Measurements from ENCODE around the gene ARV1. TPM values are rescaled to one million over a fixed set of nuclear protein-coding genes. Genes with fewer than 3 reads are reported as not detected.

The ARV1 gene
- total and polyA plus RNA-seq, 4 donors, result 13.8 to 60.3 (median 17.2) TPM

DNA sequence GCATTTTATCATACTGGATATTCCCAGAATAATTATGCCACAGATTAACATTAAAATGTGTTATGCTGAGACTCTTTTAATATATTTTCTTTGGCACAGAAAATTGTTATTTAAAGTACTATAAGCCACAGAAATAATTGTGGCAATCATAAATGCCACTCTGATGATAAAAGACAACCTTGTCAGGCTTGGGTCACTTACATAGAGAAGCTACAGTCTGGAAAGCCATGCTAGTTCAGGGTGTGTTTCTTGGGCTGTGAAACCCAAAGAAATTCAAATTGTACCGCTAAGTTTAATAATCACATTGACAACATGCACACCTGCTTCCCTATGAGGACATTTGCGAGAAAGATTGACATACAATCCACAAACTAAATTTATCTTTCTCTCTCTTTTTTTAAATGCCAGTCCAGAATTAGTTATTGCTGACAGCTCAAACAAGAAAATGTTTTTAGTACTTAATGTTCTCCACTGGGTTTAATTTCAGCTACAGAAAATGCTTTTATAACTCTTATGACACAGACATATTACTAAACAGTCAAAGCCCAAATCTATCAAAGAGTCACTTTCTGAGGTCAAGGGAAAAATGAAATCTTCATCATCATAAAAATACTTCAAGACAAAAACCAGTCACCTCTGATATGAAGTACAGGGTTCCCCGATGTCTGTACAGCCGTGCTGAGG lies 38.9 kb upstream of the ARV1 start:
- H3K9me3 ChIP-seq (ENCODE audit: control insufficient read depth in 4 of 4, insufficient read depth in 3 of 4, low read length in 3 of 4), result no peaks in the 10 kb centered on the region
- H3K9ac ChIP-seq (ENCODE audit: insufficient read depth in 1 of 2, low read length in 2 of 2), result no peak overlapping the region
- DNase-seq, result no peak
- H3K27ac ChIP-seq (ENCODE audit: low read depth in 1 of 2, low read length in 1 of 2), result no peak overlapping the region
- no peak overlapping the region for H3K4me3 ChIP-seq
- ATAC-seq (ENCODE audit: insufficient read depth, low FRiP score), result no peak
- H3K36me3 ChIP-seq (ENCODE audit: control insufficient read depth in 4 of 4, insufficient read depth in 4 of 4, low read length in 4 of 4), result peaks cover 0 to 9% (median 0%) of the 10 kb centered on the region in 4 donors
- H3K27me3 ChIP-seq (ENCODE audit: control insufficient read depth in 3 of 3, insufficient read depth in 3 of 3, low read length in 2 of 3), result no peaks in the 10 kb centered on the region
- H3K4me1 ChIP-seq (ENCODE audit: control insufficient read depth in 5 of 5, insufficient read depth in 5 of 5, low read length in 5 of 5), result peaks cover 0 to 4% (median 0%) of the 10 kb centered on the region in 5 donors
- WGBS, 2 donors, result 96 to 98% methylated on average over 4 of the region's 4 CpGs
- TF ChIP-seq, protein P1, sequence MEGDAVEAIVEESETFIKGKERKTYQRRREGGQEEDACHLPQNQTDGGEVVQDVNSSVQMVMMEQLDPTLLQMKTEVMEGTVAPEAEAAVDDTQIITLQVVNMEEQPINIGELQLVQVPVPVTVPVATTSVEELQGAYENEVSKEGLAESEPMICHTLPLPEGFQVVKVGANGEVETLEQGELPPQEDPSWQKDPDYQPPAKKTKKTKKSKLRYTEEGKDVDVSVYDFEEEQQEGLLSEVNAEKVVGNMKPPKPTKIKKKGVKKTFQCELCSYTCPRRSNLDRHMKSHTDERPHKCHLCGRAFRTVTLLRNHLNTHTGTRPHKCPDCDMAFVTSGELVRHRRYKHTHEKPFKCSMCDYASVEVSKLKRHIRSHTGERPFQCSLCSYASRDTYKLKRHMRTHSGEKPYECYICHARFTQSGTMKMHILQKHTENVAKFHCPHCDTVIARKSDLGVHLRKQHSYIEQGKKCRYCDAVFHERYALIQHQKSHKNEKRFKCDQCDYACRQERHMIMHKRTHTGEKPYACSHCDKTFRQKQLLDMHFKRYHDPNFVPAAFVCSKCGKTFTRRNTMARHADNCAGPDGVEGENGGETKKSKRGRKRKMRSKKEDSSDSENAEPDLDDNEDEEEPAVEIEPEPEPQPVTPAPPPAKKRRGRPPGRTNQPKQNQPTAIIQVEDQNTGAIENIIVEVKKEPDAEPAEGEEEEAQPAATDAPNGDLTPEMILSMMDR (IDR thresholded peaks at IDR 0.05; ENCODE audit: control extremely low read depth, extremely low read depth), result no peak

DNA sequence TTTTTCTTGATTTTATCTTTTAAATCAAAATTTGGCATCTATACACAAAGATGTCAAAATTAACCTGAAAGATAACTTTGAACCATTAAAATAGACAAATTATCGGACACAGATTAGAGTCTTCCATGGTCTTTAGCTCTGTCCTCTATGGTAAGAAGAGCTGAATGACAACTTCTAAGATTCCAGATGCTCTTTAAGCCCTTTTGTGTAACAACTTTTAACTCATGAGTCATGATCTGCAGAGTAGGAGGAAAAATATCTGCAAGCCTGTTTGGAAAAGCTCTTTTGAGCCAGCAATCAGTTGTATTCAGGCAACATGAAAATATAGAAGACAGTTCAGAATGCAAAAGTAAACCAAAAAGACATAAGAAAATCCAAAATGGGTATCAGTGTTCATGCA lies 38.0 kb upstream of the ARV1 start:
- no peak for DNase-seq
- H3K4me1 ChIP-seq (ENCODE audit: control insufficient read depth in 5 of 5, insufficient read depth in 5 of 5, low read length in 5 of 5), result peaks cover 0 to 4% (median 0%) of the 10 kb centered on the region in 5 donors
- ATAC-seq (ENCODE audit: insufficient read depth, low FRiP score), result no peak
- no peaks in the 10 kb centered on the region for H3K27me3 ChIP-seq (ENCODE audit: control insufficient read depth in 3 of 3, insufficient read depth in 3 of 3, low read length in 2 of 3)
- H3K36me3 ChIP-seq (ENCODE audit: control insufficient read depth in 4 of 4, insufficient read depth in 4 of 4, low read length in 4 of 4), result peaks cover 0 to 10% (median 0%) of the 10 kb centered on the region in 4 donors
- WGBS, 2 donors, result 95% methylated on average over 1 of the region's 1 CpG
- no peak overlapping the region for H3K27ac ChIP-seq (ENCODE audit: low read depth in 1 of 2, low read length in 1 of 2)
- TF ChIP-seq, protein P1 (IDR thresholded peaks at IDR 0.05; ENCODE audit: control extremely low read depth, extremely low read depth), result no peak
- H3K9me3 ChIP-seq (ENCODE audit: control insufficient read depth in 4 of 4, insufficient read depth in 3 of 4, low read length in 3 of 4), result no peaks in the 10 kb centered on the region
- H3K4me3 ChIP-seq, result no peak overlapping the region
- no peak overlapping the region for H3K9ac ChIP-seq (ENCODE audit: insufficient read depth in 1 of 2, low read length in 2 of 2)

DNA sequence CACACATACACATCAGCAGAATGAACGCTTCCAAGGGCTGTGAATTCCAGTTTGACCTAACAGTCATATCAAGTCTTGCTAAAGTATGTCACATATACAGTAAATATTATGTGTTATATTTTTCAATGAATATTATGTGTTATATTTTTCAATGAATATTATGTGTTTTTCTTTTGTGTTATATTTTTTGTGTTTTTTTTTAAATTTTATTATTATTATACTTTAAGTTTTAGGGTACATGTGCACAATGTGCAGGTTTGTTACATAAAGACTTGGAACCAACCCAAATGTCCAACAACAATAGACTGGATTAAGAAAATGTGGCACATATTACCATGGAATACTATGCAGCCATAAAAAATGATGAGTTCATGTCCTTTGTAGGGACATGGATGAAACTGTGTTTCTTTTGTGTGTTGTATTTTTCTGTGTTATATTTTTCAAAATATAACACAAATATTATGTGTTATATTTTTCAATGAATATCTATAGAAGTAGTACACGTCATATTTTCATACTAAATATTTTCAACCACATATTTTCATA lies 35.8 kb upstream of the ARV1 start:
- DNase-seq, result no peak
- H3K9me3 ChIP-seq (ENCODE audit: control insufficient read depth in 4 of 4, insufficient read depth in 3 of 4, low read length in 3 of 4), result no peaks in the 10 kb centered on the region
- WGBS, 2 donors, result 98 to 99% methylated on average over 2 of the region's 2 CpGs

More for the DNA sequence above, 35.8 kb upstream of the ARV1 start:
- H3K27me3 ChIP-seq (ENCODE audit: control insufficient read depth in 3 of 3, insufficient read depth in 3 of 3, low read length in 2 of 3), result no peaks in the 10 kb centered on the region
- H3K4me3 ChIP-seq, result no peak overlapping the region
- no peak for ATAC-seq (ENCODE audit: insufficient read depth, low FRiP score)
- TF ChIP-seq, protein P1 (IDR thresholded peaks at IDR 0.05; ENCODE audit: control extremely low read depth, extremely low read depth), result no peak
- H3K9ac ChIP-seq (ENCODE audit: insufficient read depth in 1 of 2, low read length in 2 of 2), result no peak overlapping the region
- H3K36me3 ChIP-seq (ENCODE audit: control insufficient read depth in 4 of 4, insufficient read depth in 4 of 4, low read length in 4 of 4), result peaks cover 0 to 7% (median 0%) of the 10 kb centered on the region in 4 donors
- H3K27ac ChIP-seq (ENCODE audit: low read depth in 1 of 2, low read length in 1 of 2), result no peak overlapping the region
- peaks cover 0 to 2% (median 0%) of the 10 kb centered on the region in 5 donors for H3K4me1 ChIP-seq (ENCODE audit: control insufficient read depth in 5 of 5, insufficient read depth in 5 of 5, low read length in 5 of 5)

All from lung (tissue), 12 donors.